NCI-H1436 treated with DMSO at 0.1 percent for 48 hours (cell line): ENCODE data around the gene MT1F.
"Not testable (repeated sequence)": the region's sequence is repeated elsewhere in the genome, so short reads cannot be mapped to it uniquely, and the experiment has no call there.

Experiments
- DNase-seq: peaks from one replicate; lab custom pipeline; 2025; lab: John Stamatoyannopoulos, UW

The MT1F gene

DNA sequence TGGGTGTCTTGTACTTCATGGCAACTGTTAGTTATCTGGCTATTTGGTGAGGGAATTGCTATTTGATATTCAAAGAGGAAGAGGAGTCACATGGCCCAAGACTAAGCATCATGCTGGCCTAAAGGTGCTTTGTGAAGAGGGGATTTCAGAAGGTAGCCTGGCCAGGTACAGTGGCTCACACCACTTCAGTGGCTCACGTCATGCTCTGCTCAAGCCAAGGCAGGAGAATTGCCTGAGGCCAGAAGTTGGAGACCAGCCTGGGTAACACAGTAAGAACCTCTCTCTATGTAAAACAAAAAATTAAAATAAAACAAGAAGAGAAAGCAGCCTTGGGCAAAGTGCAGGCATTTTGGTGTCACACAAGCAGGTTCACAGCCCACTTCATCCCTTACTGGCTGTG lies 12.4 kb upstream of the MT1F start:
- no peak for DNase-seq

DNA sequence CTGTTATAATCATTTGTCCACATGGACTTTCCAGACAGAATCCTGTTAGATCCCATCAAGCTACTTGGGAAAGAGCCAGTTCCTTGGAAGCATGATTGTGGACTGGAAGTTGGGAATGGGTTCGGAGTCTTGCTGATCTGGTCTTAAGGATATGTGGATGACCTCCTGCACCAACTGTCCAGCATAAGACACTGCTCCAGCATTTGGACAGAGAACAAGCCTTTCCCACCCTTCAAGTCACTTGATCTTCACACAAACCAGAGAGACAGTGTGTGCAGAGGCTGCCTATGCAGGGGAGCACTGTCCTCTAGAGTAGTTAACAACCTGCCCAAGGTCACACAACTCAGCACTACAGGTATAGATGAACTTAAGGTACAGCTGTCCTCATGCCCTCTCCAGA lies 11.9 kb upstream of the MT1F start:
- DNase-seq = no peak

DNA sequence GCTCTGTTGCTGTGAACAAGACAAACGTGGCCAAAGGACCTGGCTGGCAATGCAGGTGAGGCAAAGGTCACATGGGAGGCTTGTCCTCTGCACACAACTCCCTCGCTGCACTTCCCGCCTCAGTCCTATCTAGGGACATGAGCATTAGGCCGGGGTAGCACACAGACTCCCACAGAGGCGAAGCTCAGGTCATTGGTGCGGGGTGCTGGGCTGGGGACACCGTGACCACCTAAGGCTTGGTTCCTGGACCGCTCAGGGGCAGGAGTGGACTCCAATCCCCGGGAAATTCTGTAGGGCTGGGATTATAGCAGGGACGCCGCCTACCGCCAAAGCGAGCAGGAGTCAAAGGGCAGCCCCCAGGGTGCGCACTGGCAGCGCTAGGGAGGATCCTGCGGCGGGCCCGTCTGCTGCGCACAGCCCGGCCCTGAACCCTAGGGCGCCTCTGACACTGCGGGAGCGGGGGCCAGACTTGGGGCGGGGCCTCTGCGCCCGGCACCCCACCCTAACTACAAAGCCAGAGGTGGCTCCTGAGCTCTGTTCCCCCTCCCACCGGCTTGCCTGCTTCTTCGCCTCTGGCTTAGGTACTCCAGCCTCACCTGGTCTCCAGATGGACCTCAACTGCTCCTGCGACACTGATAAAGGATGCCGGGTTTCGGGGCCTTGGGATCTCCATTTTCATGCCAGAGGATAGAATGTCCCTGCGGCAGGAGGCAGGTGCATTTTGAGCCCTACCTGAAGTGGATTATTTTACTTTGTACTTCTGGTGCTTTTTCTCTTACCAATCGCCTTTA lies 9.9 kb upstream of the MT1F start:
- no peak for DNase-seq

DNA sequence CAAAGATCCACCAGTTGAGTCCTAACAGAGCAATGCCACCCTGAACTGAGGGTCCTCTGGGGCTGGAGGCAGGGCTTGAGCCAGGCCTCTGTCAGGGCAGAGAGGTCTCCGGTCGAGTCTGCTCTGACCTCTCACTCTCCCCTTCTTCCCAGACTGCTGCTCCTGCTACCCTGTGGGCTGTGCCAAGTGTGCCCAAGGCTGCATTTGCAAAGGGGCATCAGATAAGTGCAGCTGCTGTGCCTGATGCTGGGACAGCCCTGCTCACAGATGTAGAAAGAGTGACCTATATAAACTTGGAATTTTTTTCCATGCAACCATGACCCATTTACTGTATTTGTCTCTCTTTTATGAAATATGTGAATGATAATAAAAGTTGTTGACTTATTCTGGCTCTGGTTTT lies 8.5 kb upstream of the MT1F start:
- no peak for DNase-seq

DNA sequence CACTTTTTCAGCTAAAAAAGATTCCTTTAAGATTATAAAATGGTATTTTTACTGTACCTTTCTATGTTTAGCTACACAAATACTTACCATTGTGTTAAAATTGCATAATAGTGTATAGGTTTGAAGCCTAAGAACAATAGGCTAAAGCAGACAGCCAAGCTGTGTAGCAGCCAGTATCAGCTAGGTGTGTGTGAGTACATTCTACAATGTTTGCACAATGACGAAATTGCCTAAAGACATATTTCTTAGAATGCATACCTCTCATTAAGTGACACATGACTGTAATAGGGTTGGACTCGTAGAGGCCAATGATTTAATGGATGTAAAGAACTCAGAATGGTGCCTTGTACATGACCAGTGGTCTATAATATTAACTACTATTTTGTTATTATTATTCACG lies 7.9 kb upstream of the MT1F start:
- no peak for DNase-seq

DNA sequence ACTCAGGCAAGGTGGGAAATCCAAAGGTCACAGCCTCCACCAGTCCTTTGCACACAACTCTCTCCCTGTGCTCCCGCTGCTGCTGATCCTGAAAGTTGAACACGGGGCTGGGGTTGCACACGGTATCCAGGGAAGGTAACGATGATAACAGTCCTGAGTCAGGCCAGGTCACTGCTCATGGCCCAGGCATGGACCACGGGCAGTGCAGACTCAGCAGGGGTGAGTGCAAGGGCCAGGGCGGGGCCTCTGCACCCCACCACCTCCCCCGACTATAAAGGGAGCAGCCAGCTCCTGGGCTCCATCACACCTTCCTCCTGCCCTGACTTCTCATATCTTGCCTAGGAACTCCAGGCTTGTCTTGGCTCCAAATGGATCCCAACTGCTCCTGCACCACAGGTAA lies 6.2 kb upstream of the MT1F start, which contains the start of gene MT1B:
TSS of gene MT1B (plus strand) at position 301 of the 400 bp plus-strand sequence. CDS start at position 369, 68 bp downstream.
- no peak for DNase-seq

DNA sequence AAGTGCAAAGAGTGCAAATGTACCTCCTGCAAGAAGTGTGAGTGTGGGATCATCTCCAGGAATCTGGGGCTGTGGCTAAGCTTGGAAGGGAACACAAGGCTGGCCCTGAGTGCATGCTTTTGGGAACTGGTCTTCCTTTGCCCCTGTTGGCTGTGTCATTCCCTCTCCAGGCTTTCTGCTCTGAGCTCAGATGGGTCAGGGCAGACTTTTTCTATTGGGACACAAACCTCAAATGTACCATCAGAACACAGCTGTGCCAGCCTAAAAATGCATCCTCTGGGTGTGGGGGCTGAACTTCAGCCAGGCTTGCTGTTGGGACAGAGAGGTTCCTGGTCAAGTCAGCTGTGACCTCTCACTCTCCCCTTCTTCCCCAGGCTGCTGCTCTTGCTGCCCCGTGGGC lies 5.2 kb upstream of the MT1F start:
- no peak for DNase-seq

DNA sequence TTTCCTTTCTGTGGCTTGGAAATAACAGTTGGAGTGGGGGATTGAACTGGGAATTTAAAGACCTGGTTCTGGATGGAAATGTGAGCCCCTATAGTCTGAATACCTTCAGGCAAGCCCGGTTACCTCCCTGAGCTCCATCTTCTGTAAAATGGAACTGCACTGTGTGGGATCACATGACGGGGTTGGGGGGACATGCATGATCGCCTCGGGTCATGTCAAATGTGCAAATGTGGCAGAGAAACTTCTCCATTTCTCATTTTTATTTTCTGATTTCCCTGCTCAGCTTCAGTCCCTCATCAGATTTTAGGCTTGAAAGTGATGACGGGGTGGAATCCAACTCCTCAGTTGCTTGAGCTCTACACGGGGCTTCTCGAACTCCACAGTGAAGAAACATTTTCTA lies 4.5 kb upstream of the MT1F start:
- DNase-seq = no peak

DNA sequence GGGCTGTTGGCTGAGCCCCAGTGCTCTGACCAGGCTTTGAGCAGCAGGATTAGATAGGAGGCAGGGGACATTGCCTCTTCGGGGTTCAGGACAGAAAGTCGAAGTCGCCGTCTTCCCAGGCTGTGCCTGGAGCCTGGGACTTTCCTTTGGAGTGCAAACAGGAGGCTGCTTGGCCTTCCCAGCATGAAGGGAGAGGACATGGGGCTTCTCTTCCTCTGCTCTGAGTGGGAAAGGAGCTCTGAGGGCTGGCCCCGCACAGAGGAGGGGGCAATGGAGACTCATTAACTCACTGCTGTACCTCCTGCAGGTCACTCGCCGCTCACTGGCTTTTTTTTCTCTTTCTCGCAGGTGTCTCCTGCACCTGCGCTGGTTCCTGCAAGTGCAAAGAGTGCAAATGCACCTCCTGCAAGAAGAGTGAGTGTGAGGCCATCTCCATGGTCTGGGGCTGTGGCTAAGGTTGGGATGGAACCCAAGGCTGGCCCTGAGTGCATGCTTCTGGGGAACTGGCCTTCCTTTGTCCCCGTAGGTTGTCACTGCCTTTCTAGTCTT lies 642 bp downstream of the MT1F start:
- DNase-seq = no peak

DNA sequence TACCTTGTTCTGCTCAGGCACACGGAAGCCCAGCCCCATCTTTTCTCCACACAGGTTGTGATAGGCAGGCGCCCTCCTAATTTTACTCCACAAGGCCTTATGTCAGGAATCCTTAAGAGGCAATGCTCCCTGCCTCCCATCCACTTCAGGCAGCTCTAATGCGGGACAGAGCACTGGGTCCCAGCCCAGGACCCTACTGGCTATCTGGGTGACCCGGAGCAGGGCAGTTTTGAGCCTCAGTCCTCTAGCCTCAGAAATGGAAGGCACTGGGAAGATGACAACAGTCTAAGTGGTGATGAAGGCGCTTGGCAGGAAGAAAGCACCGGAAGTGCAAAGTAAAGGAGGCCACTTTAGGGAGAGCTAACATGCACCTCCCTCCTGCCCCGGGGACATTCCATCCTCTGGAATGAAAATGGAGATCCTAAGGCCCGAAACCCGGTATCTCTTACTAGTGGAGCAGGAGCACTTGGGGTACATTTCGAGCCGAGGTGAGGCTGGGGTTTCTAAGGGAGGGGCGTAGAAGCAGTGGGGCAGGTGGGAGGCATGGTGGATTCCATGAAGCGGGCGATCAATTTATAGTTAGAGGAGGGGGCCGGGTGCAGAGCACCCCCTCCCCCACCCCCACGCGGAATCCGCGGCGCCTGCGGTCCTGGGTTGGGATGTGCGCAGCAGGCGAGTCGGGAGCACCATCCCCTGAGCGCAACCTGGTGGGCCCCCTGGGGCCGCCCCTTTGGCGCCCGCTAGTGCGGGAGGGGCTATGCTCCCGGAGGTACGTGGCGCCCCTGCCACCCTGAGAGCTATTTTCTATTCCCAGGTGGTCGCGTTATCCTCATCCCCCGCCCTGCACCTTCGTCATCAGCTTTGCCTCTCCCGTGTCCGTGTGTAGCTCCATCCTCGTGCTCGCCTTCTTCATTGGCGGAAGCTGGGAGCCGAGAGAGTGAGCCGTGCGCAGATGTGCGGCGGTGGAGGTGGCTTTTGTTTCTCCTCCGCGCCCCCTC lies 4.9 kb downstream of the MT1F start:
- no peak for DNase-seq

DNA sequence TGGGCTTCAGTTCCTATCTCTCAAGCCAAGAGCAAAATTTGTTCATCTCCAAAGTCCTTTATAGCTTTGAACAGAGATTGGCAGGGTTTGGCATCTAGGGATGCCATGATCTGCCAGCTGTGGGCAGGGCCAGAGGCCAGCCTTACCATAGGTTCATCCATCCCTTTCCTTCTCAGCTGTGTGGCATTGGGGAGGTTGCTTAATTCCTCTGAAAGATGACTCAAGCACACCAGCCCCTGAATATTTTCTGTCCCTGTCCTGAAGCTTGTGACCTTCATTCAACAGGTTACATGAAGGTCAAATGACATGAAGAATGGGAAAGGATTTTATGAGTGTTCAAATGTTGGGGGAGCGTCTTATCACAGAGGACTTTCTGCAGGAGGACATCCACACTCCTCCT lies 6.7 kb downstream of the MT1F start:
- DNase-seq = no peak

DNA sequence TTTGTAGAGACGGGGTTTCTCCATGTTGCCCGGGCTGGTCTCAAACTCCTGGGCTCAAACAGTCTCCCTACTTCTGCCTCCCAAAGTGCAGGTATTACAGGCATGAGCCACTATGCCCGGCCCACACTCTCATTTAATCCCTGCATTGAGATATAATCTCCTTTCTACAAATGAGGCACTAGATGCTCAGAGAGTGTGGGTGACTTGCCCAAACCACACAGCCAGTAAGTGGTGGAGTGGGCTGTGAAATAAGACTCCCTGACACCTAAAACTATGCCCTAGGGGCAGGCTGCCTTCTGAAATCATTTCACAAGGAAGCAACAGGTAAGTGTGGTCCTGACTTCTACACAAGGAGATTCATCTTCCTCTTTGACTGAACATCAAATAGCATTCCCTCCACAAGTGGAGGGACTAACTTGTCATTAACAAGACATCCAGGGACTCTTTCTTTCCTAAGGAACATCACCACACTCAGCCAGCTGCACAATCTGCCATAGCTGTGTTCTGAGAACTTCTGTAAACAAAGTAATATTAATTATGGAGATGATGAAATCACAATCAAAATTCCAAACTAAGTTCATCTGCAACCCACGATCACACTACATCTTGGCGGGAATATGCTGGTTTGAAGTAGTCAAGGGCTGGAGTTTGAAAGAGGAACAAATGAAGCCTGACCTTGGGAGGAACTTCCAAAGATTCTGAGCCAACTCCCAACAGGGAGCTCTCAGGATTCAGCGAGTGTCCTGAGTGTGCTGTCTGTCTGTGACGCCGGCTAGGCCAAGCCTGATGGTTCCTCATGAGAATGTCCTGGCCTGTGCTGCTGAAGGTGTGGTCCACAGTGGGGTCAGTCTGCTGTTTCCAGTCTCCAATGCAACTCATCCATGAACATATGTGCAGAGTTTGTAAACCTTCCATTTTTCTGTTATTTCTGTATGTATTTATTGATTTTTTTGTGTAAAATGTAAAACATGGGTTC lies 7.8 kb downstream of the MT1F start:
- DNase-seq = not testable (repeated sequence)

DNA sequence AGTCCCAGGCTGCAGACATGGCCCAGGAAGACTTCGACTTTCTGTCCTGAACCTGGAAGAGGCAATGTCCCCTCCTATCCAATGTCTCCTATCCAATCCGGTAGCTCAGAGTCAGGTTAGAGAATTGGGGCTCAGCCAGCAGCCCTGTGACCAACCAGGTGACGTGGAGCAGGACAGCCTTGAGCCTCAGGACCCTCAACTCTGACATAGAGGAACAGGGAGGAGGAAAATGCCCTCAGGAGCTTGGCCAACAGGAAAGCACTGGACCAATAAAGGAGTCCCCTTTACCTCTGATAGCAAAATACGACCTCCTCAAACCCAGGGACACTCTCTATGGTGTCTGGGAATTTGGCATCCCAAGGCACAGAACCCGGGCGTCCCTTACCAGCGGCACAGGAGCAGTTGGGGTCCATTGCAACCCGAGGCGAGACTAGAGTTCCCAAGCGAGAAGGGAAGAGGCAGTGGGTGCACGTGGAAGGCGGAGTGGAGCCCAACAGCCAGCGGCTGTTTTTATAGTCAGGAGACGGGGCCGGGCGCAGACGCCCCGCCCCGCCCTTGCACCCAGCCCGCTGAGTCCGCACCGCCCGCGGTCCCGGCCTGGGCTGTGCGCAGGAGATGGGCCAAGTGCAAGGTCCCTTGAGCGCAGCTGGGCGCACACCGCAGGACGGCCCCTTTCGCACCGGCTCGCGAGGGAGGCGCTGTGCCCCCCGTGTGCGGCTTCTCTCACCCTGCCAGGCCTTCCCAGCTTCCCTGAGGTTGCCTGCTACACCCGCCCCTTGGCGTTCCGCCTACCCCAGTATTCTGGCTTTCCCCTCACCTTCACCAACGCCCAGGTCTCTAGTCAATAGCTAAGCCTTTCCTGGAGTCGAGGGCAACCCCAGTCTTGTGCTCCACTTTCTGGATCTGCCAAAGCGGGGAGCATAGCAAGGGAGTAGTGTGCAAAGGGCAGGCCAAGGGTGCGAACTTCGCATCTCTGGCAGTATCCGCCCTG lies 10.1 kb downstream of the MT1F start, which contains the start of gene MT1G:
TSS of gene MT1G (minus strand) at position 485 of the 991 bp plus-strand sequence. CDS start at position 413, 72 bp downstream.
- DNase-seq = no peak

DNA sequence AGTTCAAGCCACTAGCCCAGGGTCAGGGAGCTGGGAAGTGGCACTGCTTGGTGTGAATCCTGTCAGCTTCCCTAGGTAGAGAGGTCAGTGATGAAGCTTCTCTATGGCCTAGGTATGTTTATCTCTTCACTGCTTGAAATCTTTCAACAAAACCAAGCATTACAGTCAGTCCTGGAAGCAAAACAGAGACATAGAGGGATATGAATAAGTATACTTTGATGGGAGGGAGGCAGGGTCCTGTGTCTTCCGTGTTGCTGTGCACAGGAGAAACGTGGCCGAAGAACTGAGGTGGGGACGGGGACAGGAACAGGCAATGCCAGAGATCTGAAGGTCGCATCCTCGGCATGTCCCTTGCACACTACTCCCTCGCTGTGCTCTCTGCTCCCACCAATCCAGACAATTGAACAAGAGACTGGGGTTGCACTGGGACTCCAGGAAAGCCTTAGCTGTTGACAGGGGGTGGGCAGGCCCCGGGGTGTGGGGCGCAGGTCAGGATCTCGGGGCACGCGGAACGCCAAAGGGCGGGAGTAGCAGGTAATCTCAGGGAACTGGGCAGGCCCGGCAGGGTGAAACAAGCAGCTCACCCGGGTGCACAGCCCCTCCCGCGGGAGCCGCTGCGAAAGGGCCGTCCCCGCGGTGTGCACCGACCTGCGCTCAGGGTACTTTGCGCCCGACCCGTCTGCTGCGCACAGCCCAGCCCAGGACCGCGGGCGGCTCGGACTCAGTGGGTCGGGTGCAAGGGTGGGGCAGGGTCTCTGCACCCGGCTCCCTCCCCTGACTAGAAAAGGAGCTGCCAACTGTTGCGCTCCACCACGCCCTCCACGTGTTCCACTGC lies 11.5 kb downstream of the MT1F start, which contains the start of gene MT1H:
TSS of gene MT1H (plus strand) at position 810 of the 835 bp plus-strand sequence. CDS start 71 bp downstream, outside the sequence.
- no peak for DNase-seq

DNA sequence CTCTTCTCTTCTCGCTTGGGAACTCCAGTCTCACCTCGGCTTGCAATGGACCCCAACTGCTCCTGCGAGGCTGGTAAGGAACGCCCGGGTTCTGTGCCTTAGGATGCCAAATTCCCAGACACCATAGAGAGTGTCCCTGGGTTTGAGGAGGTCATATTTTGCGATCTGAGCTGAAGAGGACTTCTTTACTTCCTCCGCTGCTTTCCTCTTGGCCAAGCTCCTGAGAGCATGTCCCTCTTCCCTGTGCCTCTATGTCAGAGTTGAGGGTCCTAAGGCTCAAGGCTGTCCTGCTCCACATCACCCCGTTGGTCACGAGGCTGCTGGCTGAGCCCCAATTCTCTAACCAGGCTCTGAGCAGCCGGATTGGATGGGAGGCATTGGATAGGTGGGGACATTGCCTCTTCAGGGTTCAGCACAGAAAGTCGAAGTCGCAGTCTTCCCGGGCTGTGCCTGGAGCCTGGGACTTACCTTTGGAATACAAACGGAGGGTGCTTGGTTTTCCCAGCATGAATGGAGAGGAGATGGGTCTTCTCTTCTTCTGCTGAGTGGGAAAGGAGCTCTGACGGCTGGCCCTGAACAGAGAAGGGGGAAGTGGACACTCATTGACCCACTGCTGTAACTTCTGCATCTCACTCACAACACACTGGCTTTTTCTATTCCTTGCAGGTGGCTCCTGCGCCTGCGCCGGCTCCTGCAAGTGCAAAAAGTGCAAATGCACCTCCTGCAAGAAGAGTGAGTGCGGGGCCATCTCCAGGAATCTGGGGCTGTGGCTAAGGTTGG lies 12.3 kb downstream of the MT1F start:
- no peak for DNase-seq

DNA sequence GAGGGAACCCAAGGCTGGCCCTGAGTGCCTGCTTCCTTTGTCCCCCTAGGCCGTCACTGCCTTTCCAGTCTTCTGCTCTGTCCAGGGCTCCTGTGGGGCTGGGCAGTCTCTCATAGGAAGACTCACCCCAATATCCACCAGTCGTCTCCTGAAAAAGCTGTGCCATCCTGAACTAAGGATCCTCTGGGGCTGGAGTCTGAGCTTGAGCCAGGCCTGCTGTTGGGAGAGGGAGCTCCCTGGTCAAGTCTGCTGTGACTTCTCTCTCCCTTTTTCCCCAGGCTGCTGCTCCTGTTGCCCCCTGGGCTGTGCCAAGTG lies 12.8 kb downstream of the MT1F start:
- no peak for DNase-seq

DNA sequence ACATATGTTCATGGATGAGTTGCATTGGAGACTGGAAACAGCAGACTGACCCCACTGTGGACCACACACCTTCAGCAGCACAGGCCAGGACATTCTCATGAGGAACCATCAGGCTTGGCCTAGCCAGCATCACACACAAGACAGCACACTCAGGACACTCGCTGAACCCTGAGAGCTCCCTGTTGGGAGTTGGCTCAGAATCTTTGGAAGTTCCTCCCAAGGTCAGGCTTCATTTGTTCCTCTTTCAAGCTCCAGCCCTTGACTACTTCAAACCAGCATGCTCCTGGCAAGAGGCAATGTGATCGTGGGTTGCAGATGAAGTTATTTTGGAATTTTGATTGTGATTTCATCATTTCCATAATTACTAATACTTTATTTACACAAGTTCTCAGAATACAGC lies 13.9 kb downstream of the MT1F start:
- DNase-seq = not testable (repeated sequence)

DNA sequence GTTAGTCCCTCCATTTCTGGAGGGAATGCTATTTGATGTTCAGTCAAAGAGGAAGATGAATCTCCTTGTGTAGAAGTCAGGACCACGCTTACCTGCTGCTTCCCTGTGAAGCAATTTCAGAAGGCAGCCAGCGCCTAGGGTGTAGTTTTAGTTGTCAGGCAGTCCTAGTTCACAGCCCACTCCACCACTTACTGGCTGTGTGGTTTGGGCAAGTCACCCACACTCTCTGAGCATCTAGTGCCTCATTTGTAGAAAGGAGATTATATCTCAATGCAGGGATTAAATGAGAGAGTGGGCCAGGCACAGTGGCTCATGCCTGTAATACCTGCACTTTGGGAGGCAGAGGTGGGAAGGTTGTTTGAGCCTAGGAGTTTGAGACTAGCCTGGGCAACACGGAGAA lies 14.4 kb downstream of the MT1F start:
- not testable (repeated sequence) for DNase-seq
